Peyer's patch (tissue), 4 donors: ENCODE measurements around the gene AOPEP. TPM values are rescaled to one million over a fixed set of nuclear protein-coding genes. Genes with fewer than 3 reads are reported as not detected.
"Not testable (repeated sequence)": the region's sequence is repeated elsewhere in the genome, so short reads cannot be mapped to it uniquely, and the experiment has no call there.

Experiments used
- DNase-seq, 3 donors: peaks; one replicate each; pipeline ENCODE4 v3.0.0-alpha.2; 2017 to 2019
- H3K27ac ChIP-seq, 4 donors: fragments of 200-600 bp; sonication (generic); one replicate each; pipeline ENCODE4 v1.5.1; 2016 to 2019
- H3K27me3 ChIP-seq, 2 donors: fragments of 200-600 bp; sonication (generic); one replicate each; pipeline ENCODE4 v1.5.1; 2019
- H3K36me3 ChIP-seq, 3 donors: fragments of 200-600 bp; sonication (generic); one replicate each; pipeline ENCODE4 v1.5.1; 2016 to 2019
- H3K4me1 ChIP-seq, 4 donors: fragments of 200-600 bp; sonication (generic); one replicate each; pipeline ENCODE4 v1.5.1; 2016 to 2019
- H3K4me3 ChIP-seq, 4 donors: fragments of 200-600 bp; sonication (generic); 1 replicate in 3 of 4; 2 replicates in 1 of 4; pipeline ENCODE4 v1.5.1; 2016 to 2019; ENCODE audit warnings: mild to moderate bottlenecking in 1 of 4
- H3K9me3 ChIP-seq, 4 donors: fragments of 200-600 bp; sonication (generic); one replicate each; pipeline ENCODE4 v1.5.1; 2016 to 2019; ENCODE audit warnings: mild to moderate bottlenecking in 1 of 4
- POLR2A ChIP-seq, 2 donors: fragments of 450-650 bp; IDR thresholded peaks; one replicate each; pipeline ENCODE4 v1.5.1; 2017; ENCODE audit warnings: antibody characterized with exemption in 2 of 2, mild to moderate bottlenecking in 2 of 2, moderate library complexity in 2 of 2
- total RNA-seq, 4 donors: library from RNA; depleted of rRNA; stranded (reverse); fragments of >200 nt; gene quantifications; one replicate each; pipeline ENCODE4 v1.1.0, GENCODE V29; 2016
- TF ChIP-seq, protein P1 (sequence below), 6 experiments: fragments of 450-650 bp in 4 of 6; fragments of 200-600 bp in 2 of 6; sonication (generic) in 1 of 6; IDR thresholded peaks; one replicate each; pipeline ENCODE4 v1.5.1; 2017 to 2019; ENCODE audit warnings: antibody characterized with exemption in 6 of 6, mild to moderate bottlenecking in 3 of 6, moderate library complexity in 1 of 6

Gene AOPEP
- total RNA-seq, 4 donors from 2014 or later = 83.5 to 272 (median 117) TPM

DNA sequence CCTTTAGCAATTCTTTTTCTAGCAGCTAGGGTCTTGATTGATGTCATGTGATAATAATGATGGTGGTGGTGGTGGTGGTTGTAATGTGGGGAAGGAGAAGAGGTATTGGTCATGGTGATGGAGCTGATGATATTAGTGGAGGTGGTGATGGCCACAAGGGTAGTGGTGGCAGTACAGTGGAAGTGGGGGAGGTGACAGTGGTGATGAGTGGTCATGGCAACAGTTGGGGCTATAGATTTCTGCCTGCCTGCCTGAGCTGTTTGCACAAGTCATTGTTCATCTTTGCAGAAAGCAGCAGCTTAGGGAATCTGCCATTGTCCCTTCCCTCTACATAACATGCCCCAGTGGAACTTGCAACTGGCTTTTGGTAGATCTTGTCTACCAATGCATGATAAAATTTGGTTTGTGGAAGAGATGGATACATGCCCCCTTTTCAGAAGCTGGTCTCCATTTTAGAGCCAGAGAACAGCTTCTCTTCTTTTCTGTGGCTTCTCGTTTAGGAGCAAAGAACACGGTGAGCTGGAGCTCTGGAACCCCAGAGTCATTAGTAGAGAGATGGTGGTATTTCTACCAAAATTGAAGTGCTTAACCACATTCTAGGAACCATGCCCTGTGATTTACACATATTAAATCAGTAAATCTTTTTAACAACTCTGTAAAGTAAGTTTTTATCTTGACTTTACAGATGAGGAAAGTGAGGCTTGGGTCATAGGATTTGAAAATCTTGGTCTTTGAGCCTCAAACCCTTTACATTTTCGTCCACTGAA is 100.3 kb downstream of the AOPEP start:
- Histone ChIP-seq H3K27ac (peak overlapping the region in 1 of 4 donors; percentile 46), H3K4me1 (no peaks in the 10 kb centered on the region), H3K27me3 (no peaks in the 10 kb centered on the region), H3K36me3 (no peaks in the 10 kb centered on the region), H3K4me3 (no peak overlapping the region), H3K9me3 (no peaks in the 10 kb centered on the region)
- TF ChIP-seq POLR2A (IDR thresholded peaks at IDR 0.05) = no peak
- TF ChIP-seq, protein P1, sequence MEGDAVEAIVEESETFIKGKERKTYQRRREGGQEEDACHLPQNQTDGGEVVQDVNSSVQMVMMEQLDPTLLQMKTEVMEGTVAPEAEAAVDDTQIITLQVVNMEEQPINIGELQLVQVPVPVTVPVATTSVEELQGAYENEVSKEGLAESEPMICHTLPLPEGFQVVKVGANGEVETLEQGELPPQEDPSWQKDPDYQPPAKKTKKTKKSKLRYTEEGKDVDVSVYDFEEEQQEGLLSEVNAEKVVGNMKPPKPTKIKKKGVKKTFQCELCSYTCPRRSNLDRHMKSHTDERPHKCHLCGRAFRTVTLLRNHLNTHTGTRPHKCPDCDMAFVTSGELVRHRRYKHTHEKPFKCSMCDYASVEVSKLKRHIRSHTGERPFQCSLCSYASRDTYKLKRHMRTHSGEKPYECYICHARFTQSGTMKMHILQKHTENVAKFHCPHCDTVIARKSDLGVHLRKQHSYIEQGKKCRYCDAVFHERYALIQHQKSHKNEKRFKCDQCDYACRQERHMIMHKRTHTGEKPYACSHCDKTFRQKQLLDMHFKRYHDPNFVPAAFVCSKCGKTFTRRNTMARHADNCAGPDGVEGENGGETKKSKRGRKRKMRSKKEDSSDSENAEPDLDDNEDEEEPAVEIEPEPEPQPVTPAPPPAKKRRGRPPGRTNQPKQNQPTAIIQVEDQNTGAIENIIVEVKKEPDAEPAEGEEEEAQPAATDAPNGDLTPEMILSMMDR (IDR thresholded peaks at IDR 0.05) = no peak
- DNase-seq = no peak

DNA sequence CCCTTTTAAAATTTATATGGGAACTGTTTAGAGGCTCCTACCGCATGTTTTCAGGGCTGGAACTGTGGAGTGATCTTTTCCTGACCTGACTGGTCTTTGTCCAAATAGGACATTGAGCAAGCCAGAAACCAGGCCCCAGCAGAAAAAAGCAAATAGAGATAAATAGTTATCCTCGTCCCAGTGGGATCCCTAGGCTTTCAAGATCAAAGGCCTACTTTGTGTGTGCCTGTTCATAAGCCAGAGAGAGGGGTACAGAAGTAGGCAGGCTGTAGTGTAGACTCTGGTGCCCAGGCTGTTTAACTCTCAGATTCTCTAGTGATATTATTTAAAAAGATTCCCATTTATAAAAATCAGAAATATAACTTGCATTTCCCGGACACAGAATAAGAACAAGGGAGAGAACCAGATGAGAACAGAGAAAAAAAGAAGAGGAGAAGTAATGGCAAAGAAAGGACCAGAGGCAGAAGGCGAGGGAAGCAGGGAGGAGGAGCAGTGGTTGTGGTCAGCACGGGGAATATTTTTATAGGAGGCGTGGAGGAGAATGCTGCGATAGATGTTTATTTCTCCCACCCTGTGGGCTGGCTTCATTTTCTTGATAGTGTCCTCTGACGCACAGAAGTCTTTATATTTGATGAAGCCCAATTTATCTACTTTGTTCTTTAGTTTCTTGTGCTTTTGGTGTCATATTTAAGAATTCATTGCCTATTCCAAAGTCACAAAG is 101.2 kb downstream of the AOPEP start:
- Histone ChIP-seq H3K4me1 (no peaks in the 10 kb centered on the region), H3K36me3 (no peaks in the 10 kb centered on the region), H3K27ac (peak overlapping the region in 3 of 4 donors; percentile 12 to 46 (median 14)), H3K27me3 (no peaks in the 10 kb centered on the region), H3K4me3 (no peak overlapping the region), H3K9me3 (no peaks in the 10 kb centered on the region)
- TF ChIP-seq, protein P1 (IDR thresholded peaks at IDR 0.05) = no peak
- no peak for TF ChIP-seq POLR2A (IDR thresholded peaks at IDR 0.05)
- DNase-seq = no peak

DNA sequence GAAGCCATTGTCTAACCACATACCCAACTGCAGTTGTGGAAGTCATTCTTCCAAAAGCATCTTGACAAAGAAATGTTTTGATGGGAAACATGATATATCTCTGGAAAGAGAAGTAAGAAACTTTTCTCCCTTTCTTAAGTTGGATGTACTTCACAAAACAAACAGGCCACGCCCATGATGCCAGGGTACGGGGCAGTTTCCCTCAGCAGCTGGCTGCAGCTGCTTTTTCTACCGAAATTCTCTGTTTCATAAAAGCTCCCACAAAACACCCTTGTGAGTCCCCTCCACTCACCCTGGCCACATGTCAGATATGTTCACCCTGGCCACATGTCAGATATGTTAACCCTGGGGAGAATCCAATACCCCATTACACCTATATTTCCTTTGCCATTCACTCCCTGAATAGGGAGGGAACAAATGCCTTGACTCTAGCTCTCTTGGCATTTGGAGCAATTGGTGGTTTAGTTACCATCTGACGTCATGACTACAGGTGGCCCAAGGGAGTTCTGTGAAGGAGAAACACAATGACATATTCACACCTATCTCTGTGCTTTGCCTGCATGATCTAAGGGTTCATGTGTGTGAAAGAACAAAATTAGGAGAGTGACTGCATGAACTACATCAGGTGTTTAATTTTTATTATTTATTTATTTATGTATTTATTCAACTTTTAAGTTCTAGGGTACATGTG is 103.0 kb downstream of the AOPEP start:
- H3K9me3 ChIP-seq = no peaks in the 10 kb centered on the region
- no peaks in the 10 kb centered on the region for H3K36me3 ChIP-seq
- DNase-seq = no peak
- no peaks in the 10 kb centered on the region for H3K27me3 ChIP-seq
- no peak overlapping the region for H3K27ac ChIP-seq
- H3K4me1 ChIP-seq = no peaks in the 10 kb centered on the region
- H3K4me3 ChIP-seq = no peak overlapping the region
- no peak for TF ChIP-seq POLR2A (IDR thresholded peaks at IDR 0.05)
- TF ChIP-seq, protein P1 (IDR thresholded peaks at IDR 0.05) = no peak

DNA sequence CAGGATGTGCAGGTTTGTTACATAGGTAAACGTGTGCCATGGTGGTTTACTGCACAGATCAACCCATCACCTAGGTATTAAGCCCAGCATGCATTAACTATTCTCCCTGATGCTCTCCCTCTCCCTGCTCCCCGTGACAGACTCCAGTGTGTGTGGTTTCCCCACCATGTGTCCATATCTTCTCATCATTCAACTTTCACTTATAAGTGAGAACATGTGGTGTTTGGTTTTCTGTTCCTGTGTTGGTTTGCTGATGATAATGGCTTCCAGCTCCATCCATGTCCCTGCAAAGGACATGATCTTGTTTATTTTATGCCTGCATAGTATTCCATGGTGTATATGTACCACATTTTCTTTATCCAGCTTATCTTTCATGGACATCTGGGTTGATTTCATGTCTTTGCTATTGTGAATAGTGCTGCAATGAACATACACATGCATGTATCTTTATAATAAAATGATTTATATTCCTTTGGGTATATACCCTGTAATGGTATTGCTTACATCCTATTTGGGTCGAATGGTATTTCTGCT is 103.6 kb downstream of the AOPEP start:
- H3K27ac ChIP-seq, H3K4me3 ChIP-seq, H3K27me3 ChIP-seq, H3K36me3 ChIP-seq, H3K9me3 ChIP-seq, H3K4me1 ChIP-seq, DNase-seq: not testable (repeated sequence)

DNA sequence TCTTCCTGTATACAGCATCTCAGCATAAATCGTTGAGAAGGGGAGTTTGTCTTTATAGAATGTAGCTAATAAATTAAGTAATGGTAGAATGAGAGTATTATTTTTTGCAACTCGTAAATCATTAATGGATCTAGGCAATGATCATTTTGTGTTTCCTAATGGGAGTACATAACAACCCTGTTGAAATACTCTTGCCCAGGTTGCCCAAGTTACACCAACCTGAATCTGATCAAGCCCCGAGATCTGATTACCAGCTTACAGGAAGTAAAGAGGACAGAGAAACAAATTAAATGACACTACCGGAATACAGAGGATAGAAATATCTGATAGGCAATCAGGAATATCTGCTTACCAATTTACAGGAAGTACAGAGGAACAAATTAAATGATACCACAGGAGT is 107.3 kb downstream of the AOPEP start:
- no peak for DNase-seq
- Histone ChIP-seq H3K27ac (no peak overlapping the region), H3K4me1 (no peaks in the 10 kb centered on the region), H3K4me3 (no peak overlapping the region), H3K9me3 (no peaks in the 10 kb centered on the region), H3K27me3 (no peaks in the 10 kb centered on the region), H3K36me3 (no peaks in the 10 kb centered on the region)
- TF ChIP-seq, protein P1 (IDR thresholded peaks at IDR 0.05) = no peak

DNA sequence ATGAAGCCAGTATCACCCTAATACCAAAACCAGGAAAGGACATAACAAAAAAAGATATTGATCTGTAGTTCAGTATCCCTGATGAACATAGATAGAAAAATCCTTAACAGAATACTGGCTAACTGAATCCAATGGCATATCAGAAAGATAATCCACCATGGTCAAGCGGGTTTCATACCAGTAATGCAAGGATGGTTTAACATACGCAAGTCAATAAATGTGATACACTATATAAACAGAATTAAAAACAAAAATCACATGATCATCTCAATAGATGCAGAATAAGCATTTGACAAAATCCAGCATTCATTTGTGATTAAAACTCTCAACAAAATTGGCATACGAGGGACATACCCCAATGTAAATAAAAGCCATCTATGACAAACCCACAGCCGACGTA is 110.9 kb downstream of the AOPEP start:
- no peak for DNase-seq
- Histone ChIP-seq H3K27me3 (no peaks in the 10 kb centered on the region), H3K27ac (no peak overlapping the region), H3K4me3 (no peak overlapping the region), H3K9me3 (no peaks in the 10 kb centered on the region), H3K36me3 (no peaks in the 10 kb centered on the region), H3K4me1 (no peaks in the 10 kb centered on the region)
- TF ChIP-seq POLR2A (IDR thresholded peaks at IDR 0.05) = no peak
- TF ChIP-seq, protein P1 (IDR thresholded peaks at IDR 0.05) = no peak
